GM12878 (cell line): ENCODE results near the gene C11orf58. TPM values are rescaled to one million over a fixed set of nuclear protein-coding genes. Genes with fewer than 3 reads are reported as not detected.
A peak's percentile ranks its signal among the peaks of the same experiment; 100 is the strongest.

Source experiments
- ATAC-seq: fragments of 200-7000 bp; cut with Tn5 transposase; 3 replicates; pipeline ENCODE4 v1.9.1; 2020; ENCODE audit warnings: mild to moderate bottlenecking, moderate library complexity
- Bru-seq: library from RNA; stranded (reverse); fragments of 400-500 nt; gene quantifications from one replicate; lab custom pipeline; 2021; lab: Mats Ljungman, UMichigan
- BruChase-seq, 2 experiments: library from RNA; stranded (reverse); fragments of 400-500 nt; gene quantifications; one replicate each; lab custom pipeline; 2021; lab: Mats Ljungman, UMichigan
- BruUV-seq: library from RNA; stranded (reverse); fragments of 400-500 nt; replicated peaks from 2 replicates; lab custom pipeline; 2021; lab: Mats Ljungman, UMichigan
- CTCF ChIA-PET: fragments of 300-600 bp; sonication (Branson Sonifier 250); formaldehyde crosslinking; extraction: SDS; loops from one replicate; lab custom pipeline; 2021; ENCODE audit warnings: inconsistent platforms; lab: Yijun Ruan, JAX
- POLR2A ChIA-PET: fragments of 350-600 bp; formaldehyde crosslinking; extraction: SDS; loops from one replicate; lab custom pipeline; 2021; ENCODE audit warnings: inconsistent platforms; lab: Charles Lee
- RAD21 ChIA-PET: fragments of 300-600 bp; sonication (Branson Sonifier 250); formaldehyde crosslinking; loops from one replicate; lab custom pipeline; 2023; ENCODE audit warnings: antibody characterized with exemption; ENCODE audit not compliant: unreplicated experiment; lab: Charles Lee
- SMC1A ChIA-PET: fragments of 300-600 bp; sonication (Branson Sonifier 250); formaldehyde crosslinking; loops from one replicate; lab custom pipeline; 2023; ENCODE audit not compliant: unreplicated experiment, uncharacterized antibody; lab: Charles Lee
- DNase-seq: peaks from one replicate; pipeline ENCODE4 v3.0.0-alpha.2; 2011; ENCODE audit warnings: low read depth, low spot score
- FAIRE-seq: peaks from 3 replicates; lab custom pipeline; 2011; peaks lifted over from hg19 to GRCh38; lab: Jason Lieb, UNC
- H2AFZ ChIP-seq: 2 replicates; pipeline ENCODE4 v1.6.0; 2011; ENCODE audit warnings: low read depth, low read length, control low read depth; ENCODE audit not compliant: control insufficient read depth
- H3K27ac ChIP-seq: 2 replicates; pipeline ENCODE4 v1.5.1; 2011; ENCODE audit warnings: control low read depth; ENCODE audit not compliant: control insufficient read depth, insufficient read depth
- H3K27me3 ChIP-seq, 2 experiments: replicated peaks in 1 of 2; 2 replicates each; pipeline versions ENCODE4 v1.6.0 to v1.6.1; 2011; ENCODE audit warnings: low read length in 1 of 2; ENCODE audit not compliant: control insufficient read depth in 2 of 2, insufficient read depth in 2 of 2
- H3K36me3 ChIP-seq, 2 experiments: 2 replicates each; pipeline ENCODE4 v1.5.1; 2011; ENCODE audit warnings: low read length in 1 of 2; ENCODE audit not compliant: control insufficient read depth in 2 of 2, insufficient read depth in 2 of 2
- H3K4me1 ChIP-seq: 2 replicates; pipeline ENCODE4 v1.6.1; 2011; ENCODE audit warnings: mild to moderate bottlenecking, low read length, moderate library complexity, mixed read lengths; ENCODE audit not compliant: control insufficient read depth, insufficient read depth
- H3K4me2 ChIP-seq: 2 replicates; pipeline ENCODE4 v1.6.0; 2011; ENCODE audit warnings: control low read depth; ENCODE audit not compliant: control insufficient read depth, insufficient read depth
- H3K4me3 ChIP-seq: fragments of 200-600 bp; sonication (generic); 2 replicates; pipeline ENCODE4 v1.5.1; 2016
- H3K79me2 ChIP-seq: 2 replicates; pipeline ENCODE4 v1.6.0; 2011; ENCODE audit warnings: low read length; ENCODE audit not compliant: control insufficient read depth, insufficient read depth
- H3K9ac ChIP-seq: 2 replicates; pipeline ENCODE4 v1.8.0; 2011; ENCODE audit warnings: low read length, control low read depth, mixed read lengths; ENCODE audit not compliant: control insufficient read depth, insufficient read depth
- H3K9me3 ChIP-seq: replicated peaks from 3 replicates; pipeline ENCODE4 v1.5.1; 2011; ENCODE audit warnings: mild to moderate bottlenecking, low read length; ENCODE audit not compliant: control insufficient read depth, insufficient read depth
- H4K20me1 ChIP-seq: 2 replicates; pipeline ENCODE4 v1.6.0; 2011; ENCODE audit not compliant: control insufficient read depth, insufficient read depth
- ASH2L ChIP-seq: fragments of 300-600, 200-600 bp; sonication (generic); IDR thresholded peaks from 2 replicates; pipeline ENCODE4 v1.6.1; 2017; ENCODE audit warnings: low read depth, mild to moderate bottlenecking, borderline replicate concordance
- BCL3 ChIP-seq: IDR thresholded peaks from 2 replicates; pipeline ENCODE4 v1.6.1; 2011; ENCODE audit warnings: borderline replicate concordance, low read depth, mild to moderate bottlenecking, moderate library complexity, low read length; ENCODE audit not compliant: insufficient read depth, poor library complexity, severe bottlenecking
- CBFB ChIP-seq: IDR thresholded peaks from 2 replicates; pipeline ENCODE4 v1.6.1; 2016; ENCODE audit warnings: antibody characterized with exemption, low read depth
- CHD2 ChIP-seq: IDR thresholded peaks from 2 replicates; pipeline ENCODE4 v1.6.1; 2011; ENCODE audit warnings: low read depth, low read length, improper control_type of control experiment, borderline replicate concordance
- HDAC2 ChIP-seq: fragments of 200-600 bp; sonication (generic); IDR thresholded peaks from 2 replicates; pipeline ENCODE4 v1.6.1; 2017
- IKZF1 ChIP-seq: fragments of 450-650 bp; conservative IDR thresholded peaks from 2 replicates; pipeline ENCODE4 v1.6.1; 2017; ENCODE audit warnings: antibody characterized with exemption, mild to moderate bottlenecking
- SIX5 ChIP-seq: IDR thresholded peaks from 2 replicates; pipeline ENCODE4 v1.6.1; 2011; ENCODE audit warnings: mild to moderate bottlenecking, low read depth, low read length, moderate library complexity; ENCODE audit not compliant: severe bottlenecking
- SKIL ChIP-seq: fragments of 450-650 bp; IDR thresholded peaks from 2 replicates; pipeline ENCODE4 v1.6.1; 2017; ENCODE audit warnings: mild to moderate bottlenecking, low read depth, inconsistent platforms; ENCODE audit not compliant: poor library complexity, severe bottlenecking
- SREBF1 ChIP-seq: IDR thresholded peaks from 2 replicates; pipeline ENCODE4 v1.6.1; 2012; ENCODE audit warnings: mild to moderate bottlenecking, low read length
- WRNIP1 ChIP-seq: IDR thresholded peaks from 2 replicates; pipeline ENCODE4 v1.6.1; 2011; ENCODE audit warnings: low read depth, low read length, improper control_type of control experiment, borderline replicate concordance
- ZBED1 ChIP-seq: IDR thresholded peaks from 2 replicates; pipeline ENCODE4 v1.6.1; 2016; ENCODE audit warnings: borderline replicate concordance
- ZBTB33 ChIP-seq: fragments of 450-650 bp; IDR thresholded peaks from 2 replicates; pipeline ENCODE4 v1.6.1; 2017; ENCODE audit warnings: mild to moderate bottlenecking
- WGBS: methylation state at CpG from one replicate; pipeline ENCODE4 v1.1.6; 2016; ENCODE audit warnings: low lambda C conversion rate; ENCODE audit not compliant: insufficient replicate concordance, insufficient coverage; ENCODE audit errors: missing lambda C conversion rate; 5-methylcytosine and 5-hydroxymethylcytosine counted together
- in situ Hi-C: fragments of 300-500 bp; cut with MboI; formaldehyde crosslinking; loops from 9 replicates; pipeline ENCODE4 v1.14.3; 2018; ENCODE audit warnings: mixed read lengths
- intact Hi-C: fragments of 100-400 bp; cut with micrococcal nuclease; formaldehyde crosslinking; loops from one replicate; pipeline ENCODE4 v1.14.2; 2022; ENCODE audit not compliant: unreplicated experiment
- long read RNA-seq, 2 experiments: library from polyadenylated mRNA; unstranded; transcript quantifications; one replicate each; pipeline ENCODE4 v2.0.0, GENCODE V29; 2019 to 2020
- polyA minus RNA-seq, 3 experiments: library from RNA; depleted of rRNA, polyadenylated mRNA; stranded (reverse); fragments of >200 nt; gene quantifications; 2 replicates each; pipeline ENCODE4 v1.2.3, GENCODE V29; 2011
- polyA plus RNA-seq, 11 experiments: library from polyadenylated mRNA; depleted of rRNA in 4 of 11; unstranded in 6 of 11; stranded (reverse) in 5 of 11; fragments of >200 nt; fragmentation: Nextera tagmentation in 4 of 11; fragmentation: Illumina TruSeq in 1 of 11; extraction: Ambion mirVana in 4 of 11; extraction: Trizol in 1 of 11; gene quantifications; 1 replicate in 1 of 11; 2 replicates in 10 of 11; pipeline versions ENCODE4 v1.2.1 to v1.2.3, GENCODE V29; 2011 to 2016; ENCODE audit warnings: inconsistent platforms in 2 of 11, missing spikeins in 2 of 11, low read depth in 1 of 11
- total RNA-seq, 4 experiments: library from RNA; depleted of rRNA in 3 of 4; stranded (reverse); fragments of >200 nt in 3 of 4; fragmentation: Illumina TruSeq in 1 of 4; extraction: Trizol in 1 of 4; gene quantifications; 2 replicates each; pipeline versions ENCODE4 v1.2.1 to v1.2.3, GENCODE V29; 2013 to 2021

C11orf58 gene
- 240 TPM in 2 replicates for total RNA-seq (2013; cell fraction: nucleolus; rRNA removed)
- total RNA-seq (2014; rRNA removed), result 107 and 144 TPM in 2 replicates
- total RNA-seq (2014; rRNA removed; fragmentation: Illumina TruSeq; extraction: Trizol), result 209 and 214 TPM in 2 replicates
- 95.0 and 98.2 TPM in 2 replicates for total RNA-seq (2021)
- polyA plus RNA-seq (2011; ENCODE audit: low read depth), result 58.0 TPM
- 184 and 255 TPM in 2 replicates for polyA plus RNA-seq (2011; rRNA removed)
- 48.1 and 85.2 TPM in 2 replicates for polyA plus RNA-seq (2011; cell fraction: cytosol; rRNA removed)
- 83.1 and 127 TPM in 2 replicates for polyA plus RNA-seq (2011; cell fraction: nucleus; rRNA removed)
- 122 and 153 TPM in 2 replicates for polyA plus RNA-seq (2012)
- polyA plus RNA-seq (2014; fragmentation: Illumina TruSeq; extraction: Trizol), result 156 and 209 TPM in 2 replicates
- 100 to 1,000 TPM; 373 to 379 TPM for polyA plus RNA-seq (2014; fragmentation: Nextera tagmentation; extraction: Ambion mirVana)
- 144 and 167 TPM in 2 replicates for polyA plus RNA-seq (2014; rRNA removed)
- 100 to 1,000 TPM; 238 to 245 TPM for polyA plus RNA-seq (2016; fragmentation: Nextera tagmentation; extraction: Ambion mirVana)
- 56.5 and 64.2 TPM in 2 replicates for polyA minus RNA-seq (2011; rRNA and poly(A)+ RNA removed)
- 57.0 and 66.3 TPM in 2 replicates for polyA minus RNA-seq (2011; cell fraction: cytosol; rRNA and poly(A)+ RNA removed)
- polyA minus RNA-seq (2011; cell fraction: nucleus; rRNA and poly(A)+ RNA removed), result 32.2 and 50.2 TPM in 2 replicates
- percentile 96 among the genes with signal in this experiment for Bru-seq, nascent RNA
- percentile 96 among the genes with signal in this experiment for BruChase-seq, experiment 1, labeled RNA remaining after a 6-hour chase
- percentile 95 among the genes with signal in this experiment for BruChase-seq, experiment 2, labeled RNA remaining after a 2-hour chase
- long read RNA-seq, experiment 1, transcript C11orf58-201 (5 exons, 2,049 nt), result major isoform, 162 of 184 reads
- long read RNA-seq, experiment 1, partial matches to known transcripts, result 0 of 184 reads
- long read RNA-seq, experiment 1, other reads (novel, unspliced or antisense), result 18 of 184 reads
- long read RNA-seq, experiment 2, full-length matches to known transcripts, result 1,133 of 1,184 reads
- long read RNA-seq, experiment 2, partial matches to known transcripts, result 16 of 1,184 reads
- long read RNA-seq, experiment 2, other reads (novel, unspliced or antisense), result 35 of 1,184 reads

- ChIA-PET SMC1A (interaction anchor here (0.6 to 1.2 kb wide), 4 partner anchors 9 to 339 kb away, joined by 3 to 6 read pairs (median 4); partner anchors contain the start of gene RPS13), RAD21 (interaction anchor here (1.5 kb wide), 1 partner anchor 11 kb away, joined by 4 read pairs; no protein-coding TSS in a partner anchor), CTCF (interaction anchor here (0.6 to 2.3 kb wide), 4 partner anchors 12 to 193 kb away, joined by 3 to 12 read pairs (median 6); no protein-coding TSS in a partner anchor), POLR2A (interaction anchor here (1.4 to 3.2 kb wide), 3 partner anchors 12 to 339 kb away, joined by 3 to 17 read pairs (median 10); partner anchors contain the start of gene RPS13)
- peak within 1 kb of the TSS; percentile 98 for H2AFZ ChIP-seq
- no TSS peak for BruUV-seq
- peaks cover 0 to 15% of the 10 kb centered on the region in 2 experiments; a peak in 2 of 4 replicates for H3K36me3 ChIP-seq
- H3K4me3 ChIP-seq, result peak within 1 kb of the TSS; percentile 85
- in situ Hi-C loops, result no loop called here
- peaks cover 4% of the 10 kb centered on the region; the same call in 1 of the 2 replicates for H3K4me1 ChIP-seq
- intact Hi-C loops, result no loop called here
- H3K79me2 ChIP-seq, result peaks cover 51% of the 10 kb centered on the region
- H4K20me1 ChIP-seq, result no peaks in the 10 kb centered on the region; the same call in 1 of the 2 replicates
- WGBS, result under 1% methylated on average over 47 of the region's 47 CpGs
- peak within 1 kb of the TSS; percentile 94 for H3K27ac ChIP-seq
- peak within 1 kb of the TSS; percentile 83 for H3K4me2 ChIP-seq
- H3K9me3 ChIP-seq, result no peaks in the 10 kb centered on the region
- H3K27me3 ChIP-seq, result no peaks in the 10 kb centered on the region
- DNase-seq (peak; percentile 88), ATAC-seq (peak; percentile 96), FAIRE-seq (peak; percentile 98)
- H3K9ac ChIP-seq, result peak within 1 kb of the TSS; percentile 90
- TF ChIP-seq WRNIP1 (no peak), CBFB (peak; percentile 83; the same call in 1 of the 2 replicates), ASH2L (no peak), SREBF1 (no peak; the same call in 1 of the 2 replicates), SIX5 (peak; percentile 97), ZBED1 (peak; percentile 54; the same call in 1 of the 2 replicates), CHD2 (peak; percentile 78), IKZF1 (peak; percentile 96), ZBTB33 (0 out of 2 replicates have a peak, but pooled peaks have one; percentile 49), BCL3 (no peak), SKIL (peak; percentile 32), HDAC2 (no peak)
Measured at GRCh38 chr11:16738193-16738946, at the start of gene C11orf58. Gene C11orf58, plus strand, starts transcription at chr11:16738647. Its CDS starts 132 bp downstream, at chr11:16738779.
